SH-SY5Y (cell line): ENCODE measurements around the gene TC2N.

Experiments used
- GATA2 ChIP-seq: IDR thresholded peaks from 2 replicates; pipeline ENCODE4 v1.6.1; 2011; ENCODE audit warnings: mild to moderate bottlenecking, low read depth, low read length
- GATA3 ChIP-seq: IDR thresholded peaks from 2 replicates; pipeline ENCODE4 v1.6.1; 2011; ENCODE audit warnings: low read depth, mild to moderate bottlenecking, low read length, moderate library complexity

TC2N gene

DNA sequence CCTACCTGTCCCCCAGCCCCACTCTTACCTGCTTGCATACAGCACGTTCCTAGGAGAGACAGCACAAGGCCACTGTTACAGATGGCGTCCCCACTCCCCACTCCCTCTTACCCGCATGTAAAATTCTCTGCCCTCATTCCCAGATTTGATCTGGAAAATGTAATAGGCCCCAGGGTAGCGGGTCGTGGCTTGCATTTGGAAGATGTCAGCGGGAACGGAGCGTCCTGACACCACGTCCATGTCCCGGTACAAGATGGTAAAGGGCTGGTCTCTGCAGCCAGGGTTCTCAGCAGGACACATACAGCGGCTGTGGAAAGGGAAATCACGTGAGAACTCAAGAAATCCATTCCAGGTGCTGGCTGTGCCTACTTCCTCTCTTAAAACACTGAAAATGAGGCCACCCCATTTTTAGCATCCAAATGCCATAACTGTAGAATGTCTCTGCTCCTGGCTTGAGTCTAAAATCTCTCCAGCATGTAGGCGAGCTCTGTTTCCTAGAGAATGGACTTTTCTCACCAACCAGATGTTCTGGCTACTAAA is 10.1 kb upstream of the TC2N start:
- TF ChIP-seq GATA3 (no peak), GATA2 (no peak)

DNA sequence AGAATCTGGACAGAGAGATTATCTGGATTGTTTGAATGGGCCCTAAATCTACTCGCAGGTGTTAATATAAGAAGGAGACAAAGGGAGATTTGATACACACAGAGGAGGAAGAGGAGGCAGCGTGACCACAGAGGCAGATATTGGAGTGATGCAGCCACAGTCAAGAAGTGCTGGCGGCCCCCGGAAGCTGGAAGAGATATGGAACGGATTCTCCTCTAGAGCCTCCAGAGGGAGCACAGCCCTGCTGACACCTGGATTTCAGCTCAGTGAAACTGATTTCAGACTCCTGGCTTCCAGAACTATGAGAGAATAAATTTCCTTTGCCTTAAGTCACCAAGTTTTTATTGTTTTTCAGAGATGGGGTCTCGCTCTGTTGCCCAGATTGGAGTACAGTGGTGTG is 9.2 kb upstream of the TC2N start:
- no peak for TF ChIP-seq GATA2
- TF ChIP-seq GATA3, result no peak

DNA sequence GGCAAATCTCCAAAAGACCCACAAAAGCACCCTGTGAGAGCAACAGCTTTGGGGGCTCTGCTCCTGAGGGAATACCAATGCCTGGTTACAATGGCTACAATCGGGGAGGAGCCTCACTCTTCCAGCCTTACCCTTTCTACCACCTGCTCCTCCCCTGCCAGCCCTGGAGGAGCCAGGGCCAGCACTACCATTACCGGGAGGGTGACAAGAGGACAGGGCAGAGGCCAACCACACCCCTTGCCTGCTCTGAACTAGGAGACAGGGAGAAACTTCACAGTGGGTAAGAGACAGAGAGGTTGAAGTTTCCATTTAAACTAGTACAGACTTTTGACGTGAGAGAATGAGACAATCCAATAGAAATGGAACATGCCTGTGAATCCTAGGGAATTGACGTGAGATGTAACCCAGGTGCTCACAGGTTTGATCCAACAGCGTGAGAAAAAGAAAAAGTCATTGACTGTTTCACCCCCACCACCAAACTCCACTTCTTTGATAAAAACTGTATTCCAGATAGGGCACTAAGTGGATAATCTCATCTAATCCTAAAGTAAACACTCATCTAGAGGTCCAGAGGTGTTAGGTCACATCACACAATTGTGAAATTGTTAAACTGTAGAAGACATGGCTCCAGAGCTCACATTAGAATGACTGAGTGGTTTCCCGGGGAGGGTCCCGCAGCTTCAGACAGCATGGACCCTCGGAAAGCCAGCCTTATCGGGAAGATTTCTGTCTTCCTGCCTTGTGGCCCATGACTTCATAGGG is 8.4 kb upstream of the TC2N start:
- TF ChIP-seq GATA3 (no peak), GATA2 (no peak)

DNA sequence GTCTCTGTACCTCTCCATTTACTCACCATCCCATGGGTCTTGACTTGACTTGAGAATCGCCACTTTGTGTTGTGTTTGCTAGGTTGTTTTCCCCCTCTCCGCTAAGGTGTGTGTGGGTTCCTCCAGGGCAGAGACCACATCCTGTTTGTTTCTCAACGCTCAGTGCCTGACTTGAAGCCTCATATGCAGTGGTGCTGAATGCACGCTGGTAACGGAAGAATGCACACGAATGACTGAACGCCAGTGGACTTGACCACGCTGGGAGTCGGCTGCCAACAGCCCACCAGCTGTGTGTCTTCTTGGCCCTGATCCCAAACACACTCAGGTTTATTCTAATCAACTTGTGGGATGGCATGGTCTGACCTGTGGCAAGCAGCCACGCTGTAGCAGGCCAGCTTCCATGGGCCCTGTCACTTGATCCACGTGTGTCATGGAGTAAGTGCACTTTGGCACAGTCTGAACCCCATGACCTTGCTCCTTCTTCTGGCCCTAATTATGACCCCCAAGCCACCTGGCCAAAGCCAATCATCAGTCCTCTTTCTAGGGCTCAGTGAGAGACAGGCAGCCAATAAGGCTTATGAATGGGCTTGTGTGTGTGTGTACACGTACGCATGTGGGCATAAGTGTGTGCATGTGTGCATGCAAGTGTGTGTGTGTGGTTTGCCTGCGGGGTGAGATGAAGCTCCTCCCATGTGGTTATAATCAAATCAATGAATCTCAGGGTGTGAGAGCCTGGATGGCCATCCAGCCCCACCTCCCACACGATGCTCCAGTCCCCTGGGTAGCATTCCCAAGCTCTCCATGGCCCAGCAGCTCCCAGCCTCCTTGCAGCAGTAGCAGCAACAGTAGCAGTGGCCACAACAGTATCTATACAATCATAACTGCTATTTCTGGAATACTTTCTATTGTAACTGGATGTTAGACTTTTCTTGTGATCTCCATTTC is 6.4 kb upstream of the TC2N start:
- TF ChIP-seq GATA3, result no peak
- TF ChIP-seq GATA2, result no peak

DNA sequence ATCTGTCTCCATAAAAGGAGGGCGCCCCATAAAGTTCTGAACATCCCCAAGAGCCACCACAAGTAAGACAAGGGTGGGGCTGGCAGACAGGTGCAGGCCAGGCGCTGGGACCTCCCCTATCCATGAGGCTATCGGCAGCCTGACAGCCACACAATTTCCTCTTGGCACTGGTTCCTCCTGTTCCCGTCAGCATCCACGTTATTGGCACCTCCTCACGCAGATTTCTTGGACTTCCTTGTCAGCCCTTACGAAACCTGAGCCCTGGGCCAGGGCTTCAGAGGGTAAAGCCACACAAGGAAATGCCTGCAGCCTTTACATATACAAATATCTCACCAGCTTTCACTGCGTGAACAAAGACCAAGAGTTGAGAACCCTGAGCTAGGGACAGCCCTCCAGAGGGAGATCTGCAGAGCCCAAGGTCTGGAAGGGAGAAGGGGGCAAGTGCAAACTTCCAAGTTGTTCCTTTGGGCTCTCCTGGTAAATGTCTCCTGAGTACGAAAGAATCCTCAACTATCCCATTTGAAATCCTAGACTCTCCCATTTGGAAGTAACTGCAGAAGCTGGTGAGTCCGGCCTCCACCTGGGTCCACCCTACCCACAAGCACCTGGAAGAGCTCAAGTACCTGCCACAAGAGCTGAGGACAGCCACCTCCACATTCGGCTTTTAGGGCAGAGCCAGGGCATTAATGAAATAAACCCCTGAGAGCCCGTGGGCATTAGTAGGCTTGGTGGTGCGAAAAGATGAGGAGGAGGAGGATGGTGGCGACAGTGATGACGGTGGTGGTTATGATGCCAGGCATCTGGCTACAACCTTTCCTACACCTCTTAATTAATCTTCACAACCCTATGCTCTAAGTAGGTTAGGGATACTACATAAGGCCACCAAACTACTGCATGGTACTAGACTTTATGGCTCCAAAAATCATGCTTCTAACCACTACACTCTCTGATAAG is 5.5 kb upstream of the TC2N start:
- TF ChIP-seq GATA3, result no peak
- no peak for TF ChIP-seq GATA2

DNA sequence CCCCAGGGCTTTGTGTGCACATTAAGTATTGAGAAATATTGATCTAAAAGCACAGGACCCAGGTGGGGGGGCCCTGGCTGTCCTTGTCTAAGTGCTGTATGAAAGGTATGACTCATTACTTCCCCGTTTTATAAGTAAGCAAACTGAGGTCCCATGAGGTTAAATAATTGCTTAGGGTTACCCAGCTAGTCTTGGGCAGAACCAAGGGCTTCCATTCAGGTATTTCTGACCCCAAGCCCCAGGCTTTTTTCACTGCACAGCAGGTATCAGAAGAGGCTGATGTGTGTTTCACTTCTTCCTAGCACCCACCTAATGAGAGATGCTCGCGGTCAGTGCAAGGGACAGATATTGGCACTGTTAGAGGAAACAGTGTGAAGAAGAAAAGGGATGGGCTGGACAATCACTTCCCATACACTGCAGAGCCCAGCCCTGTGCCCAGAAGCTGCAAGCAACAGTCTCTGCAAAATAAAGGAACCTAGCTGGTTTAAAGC is 4.7 kb upstream of the TC2N start:
- TF ChIP-seq GATA2 (no peak), GATA3 (no peak)

DNA sequence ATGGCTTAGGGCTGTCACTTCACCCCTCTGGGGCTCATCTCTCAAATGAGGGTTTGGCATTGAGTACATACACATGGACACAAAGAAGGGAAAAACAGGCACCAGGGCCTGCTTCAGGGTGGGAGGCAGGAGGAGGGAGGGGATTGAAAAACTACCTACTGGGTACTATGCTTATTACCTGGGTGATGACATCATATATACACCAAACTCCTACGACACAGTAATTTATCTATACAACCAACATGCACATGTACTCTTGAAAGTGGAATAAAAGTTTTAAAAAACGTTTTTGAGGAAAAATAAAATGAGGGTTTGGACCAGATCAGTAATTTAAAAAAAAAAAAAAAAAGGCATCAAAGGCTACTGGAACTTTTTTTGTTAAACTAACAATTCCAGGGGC is 3.6 kb upstream of the TC2N start:
- TF ChIP-seq GATA2 (no peak), GATA3 (no peak)

DNA sequence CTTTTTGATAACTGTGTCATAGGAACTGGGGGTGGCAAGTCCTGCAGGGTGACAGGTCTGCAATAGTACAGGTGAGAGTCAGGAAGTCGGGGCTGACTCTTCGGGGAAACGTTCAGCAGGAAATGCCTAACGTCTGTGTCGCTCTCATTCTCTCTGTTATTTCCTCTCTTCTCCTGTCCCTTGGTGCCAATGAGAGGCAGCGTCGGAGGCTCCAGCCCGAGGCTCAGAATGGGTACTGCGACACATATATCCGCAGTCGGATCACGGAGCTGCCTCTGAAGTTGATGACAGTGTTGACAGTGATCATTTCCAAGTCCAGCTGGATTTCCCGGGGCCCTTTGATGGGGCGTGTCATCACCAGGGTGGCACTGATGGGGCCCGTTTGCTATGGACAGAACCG is 2.7 kb upstream of the TC2N start:
- no peak for TF ChIP-seq GATA2
- no peak for TF ChIP-seq GATA3

DNA sequence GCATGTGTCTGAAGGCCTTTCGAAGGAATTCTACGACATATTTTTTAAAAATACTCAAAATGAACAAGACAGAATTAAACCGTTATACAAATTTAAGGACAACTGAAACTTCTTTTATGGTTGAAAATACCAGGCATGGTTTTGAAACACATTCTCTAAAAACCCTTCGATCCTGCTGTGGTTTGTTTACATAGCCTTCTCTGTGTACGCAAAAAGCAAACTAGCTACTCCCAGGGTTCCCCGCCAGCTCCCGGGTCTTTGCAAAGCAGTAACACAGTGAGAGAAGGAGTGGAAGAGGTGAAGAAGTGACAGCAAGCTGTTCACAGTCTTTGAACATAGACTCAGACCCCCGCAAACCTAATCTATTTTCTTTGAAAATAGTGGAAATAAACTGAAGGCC is 2.2 kb upstream of the TC2N start:
- no peak for TF ChIP-seq GATA2
- TF ChIP-seq GATA3, result no peak

DNA sequence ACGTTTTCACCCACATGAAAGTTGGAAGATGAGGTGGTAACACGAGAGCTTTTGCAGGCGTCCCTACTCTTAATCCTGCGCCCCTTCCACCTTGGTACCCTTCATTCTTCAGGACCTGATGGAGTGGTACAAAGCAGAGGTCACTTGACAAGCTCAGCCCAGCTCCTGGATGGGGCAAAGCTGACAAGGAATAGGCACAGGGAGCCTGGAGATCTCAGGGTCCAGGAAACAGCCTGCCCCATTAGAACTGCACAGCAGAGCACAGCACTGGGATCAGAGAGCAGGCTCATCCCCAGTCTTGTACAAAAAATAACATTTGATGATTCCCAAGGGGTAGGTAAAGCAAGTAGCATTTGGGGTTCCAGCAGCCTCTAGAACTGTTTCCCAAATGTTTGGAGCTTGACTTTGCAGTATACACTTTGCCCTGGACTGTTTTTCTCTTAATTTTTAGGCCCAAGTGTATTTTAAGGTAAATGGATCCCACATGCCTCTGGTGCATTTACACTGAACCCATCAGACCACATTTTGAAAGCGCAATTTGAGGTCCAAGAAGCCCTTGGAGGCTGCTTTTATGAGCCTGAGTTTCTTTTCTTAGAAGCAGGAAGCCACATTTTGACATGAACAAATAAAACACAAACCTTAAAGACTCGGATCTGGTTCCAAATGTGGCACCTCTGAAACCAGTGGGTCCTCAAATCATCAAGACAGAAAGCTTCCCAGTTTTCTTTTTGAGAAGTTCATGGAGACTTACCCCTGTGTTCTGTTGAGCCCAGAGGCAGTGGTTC is 633 bp downstream of the TC2N start:
- TF ChIP-seq GATA3 (no peak), GATA2 (no peak)

DNA sequence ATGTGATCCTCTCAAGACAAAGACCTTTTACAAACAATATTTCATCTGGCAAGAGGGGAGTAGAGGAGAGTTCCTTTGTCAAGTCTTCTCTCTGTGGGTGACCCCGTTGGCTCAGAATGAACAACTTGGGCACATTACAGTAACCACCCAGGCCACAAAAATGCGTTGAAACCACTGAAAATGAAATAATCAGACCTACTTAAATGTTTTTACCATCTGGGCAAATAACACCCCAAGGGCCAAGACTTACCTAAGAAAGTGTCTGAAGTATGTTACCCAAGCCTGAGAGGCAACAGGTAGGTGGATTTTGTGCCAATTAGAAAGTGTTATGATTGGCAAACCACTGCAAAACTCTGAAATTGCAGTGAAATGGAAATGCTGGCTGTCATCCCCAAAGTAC is 1.3 kb downstream of the TC2N start:
- TF ChIP-seq GATA2 (no peak), GATA3 (no peak)

DNA sequence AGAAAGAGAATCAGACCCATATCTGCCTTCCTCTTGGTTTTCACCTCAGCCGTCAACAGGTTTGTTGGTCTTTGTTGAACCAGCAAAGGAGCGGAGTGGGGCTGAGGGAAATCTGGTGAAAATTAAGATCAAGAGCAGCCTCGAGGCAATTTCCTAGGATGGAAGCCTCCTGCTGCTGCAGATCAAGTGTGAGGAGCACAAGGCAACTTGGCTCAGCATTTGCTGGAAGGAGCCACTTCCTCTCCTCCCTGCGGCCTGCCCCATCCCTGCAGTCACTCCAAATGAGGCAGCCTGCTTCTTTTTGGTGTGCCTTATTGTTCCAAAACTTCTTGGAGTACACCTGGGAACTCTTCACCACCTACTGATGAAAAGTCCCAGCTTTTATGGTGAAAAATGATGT is 4.9 kb downstream of the TC2N start:
- TF ChIP-seq GATA2 (no peak), GATA3 (no peak)

DNA sequence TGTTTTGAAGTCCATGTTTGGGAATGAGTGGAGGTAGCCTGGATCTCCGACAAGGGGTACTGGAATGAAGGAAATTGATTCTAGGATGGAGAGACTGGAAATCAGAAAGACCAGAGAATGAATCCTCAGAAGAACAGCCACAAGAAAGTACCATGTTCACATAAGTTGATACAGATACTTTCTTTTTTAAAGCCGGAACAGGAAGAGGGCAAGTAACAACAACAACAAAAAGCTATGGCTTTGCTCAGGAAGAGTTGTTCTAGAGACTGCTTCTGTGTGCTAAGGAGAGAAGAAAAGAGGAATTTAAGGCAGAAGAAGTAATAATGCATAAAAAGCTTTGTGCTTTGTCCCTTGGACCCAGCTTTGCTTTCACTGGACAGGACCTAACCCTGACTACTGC is 6.2 kb downstream of the TC2N start:
- no peak for TF ChIP-seq GATA2
- TF ChIP-seq GATA3, result no peak
